Cardiac fibroblast (primary cell): ENCODE data around the gene RALGAPA1.

Source experiments
- DNase-seq, 2 donors: peaks; one replicate each; pipeline versions ENCODE4 v3.0.0 to v3.0.0-alpha.2; 2010; ENCODE audit warnings: low read depth in 2 of 2
- H3K4me3 ChIP-seq, 2 donors: replicated peaks in 1 of 2; 1 replicate in 1 of 2; 2 replicates in 1 of 2; pipeline ENCODE4 v1.5.1; 2011; ENCODE audit warnings: low read depth in 2 of 2, low read length in 2 of 2, mild to moderate bottlenecking in 2 of 2, moderate library complexity in 1 of 2
- TF ChIP-seq, protein P1 (sequence below): IDR thresholded peaks from one replicate; pipeline ENCODE4 v1.5.1; 2011; ENCODE audit warnings: low read depth, mild to moderate bottlenecking, low read length, inconsistent platforms

Gene RALGAPA1

DNA sequence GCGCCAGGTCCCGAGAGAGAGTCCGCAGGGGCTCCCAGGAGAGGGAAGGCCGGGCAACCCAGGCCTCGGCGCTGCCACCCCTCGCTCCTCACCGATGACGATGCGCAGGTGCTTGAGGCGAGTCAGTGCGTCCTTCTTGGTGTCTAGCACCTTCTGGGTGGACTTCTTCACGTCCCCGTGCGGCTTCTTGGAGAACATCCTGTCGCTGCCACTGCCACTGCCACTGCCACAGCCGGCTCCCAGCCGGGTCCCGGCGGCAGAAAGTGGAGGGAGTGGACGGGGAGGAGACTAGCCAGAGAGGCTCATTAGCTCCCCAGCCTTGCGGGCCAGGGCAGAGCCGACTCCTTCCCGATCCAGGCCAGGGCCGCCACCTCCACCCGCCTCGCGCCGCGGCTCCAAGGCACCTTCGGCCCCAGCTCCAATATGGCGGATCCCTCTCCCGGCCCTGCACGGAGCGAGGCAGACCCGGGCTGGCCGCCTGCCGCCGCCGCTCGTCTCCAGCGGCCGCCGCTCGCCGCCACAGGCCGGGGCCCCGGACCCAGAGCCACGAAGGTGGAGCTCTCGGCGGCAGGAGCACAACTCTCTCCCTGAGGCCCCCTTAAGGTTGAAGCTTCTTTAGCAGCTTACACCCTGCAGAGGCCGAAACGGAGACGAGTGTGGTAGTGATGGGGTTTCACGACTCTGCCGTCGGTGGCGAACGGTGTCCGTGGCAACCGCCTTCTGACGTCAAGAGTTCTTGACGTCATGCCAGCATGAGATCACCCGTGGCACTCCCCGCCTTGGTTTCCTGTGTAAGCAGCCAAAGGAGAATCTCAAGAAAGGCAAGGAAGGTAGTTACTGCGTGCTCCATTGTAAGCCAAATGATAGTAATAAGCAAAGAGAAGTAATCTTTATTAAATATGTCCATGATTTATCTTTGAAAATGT lies at the start of gene RALGAPA1:
RALGAPA1 (minus strand) TSS at position 658 of the 926 bp plus-strand sequence; CDS start at position 198, 460 bp downstream.
- peak; percentile 99 for DNase-seq
- TF ChIP-seq, protein P1, sequence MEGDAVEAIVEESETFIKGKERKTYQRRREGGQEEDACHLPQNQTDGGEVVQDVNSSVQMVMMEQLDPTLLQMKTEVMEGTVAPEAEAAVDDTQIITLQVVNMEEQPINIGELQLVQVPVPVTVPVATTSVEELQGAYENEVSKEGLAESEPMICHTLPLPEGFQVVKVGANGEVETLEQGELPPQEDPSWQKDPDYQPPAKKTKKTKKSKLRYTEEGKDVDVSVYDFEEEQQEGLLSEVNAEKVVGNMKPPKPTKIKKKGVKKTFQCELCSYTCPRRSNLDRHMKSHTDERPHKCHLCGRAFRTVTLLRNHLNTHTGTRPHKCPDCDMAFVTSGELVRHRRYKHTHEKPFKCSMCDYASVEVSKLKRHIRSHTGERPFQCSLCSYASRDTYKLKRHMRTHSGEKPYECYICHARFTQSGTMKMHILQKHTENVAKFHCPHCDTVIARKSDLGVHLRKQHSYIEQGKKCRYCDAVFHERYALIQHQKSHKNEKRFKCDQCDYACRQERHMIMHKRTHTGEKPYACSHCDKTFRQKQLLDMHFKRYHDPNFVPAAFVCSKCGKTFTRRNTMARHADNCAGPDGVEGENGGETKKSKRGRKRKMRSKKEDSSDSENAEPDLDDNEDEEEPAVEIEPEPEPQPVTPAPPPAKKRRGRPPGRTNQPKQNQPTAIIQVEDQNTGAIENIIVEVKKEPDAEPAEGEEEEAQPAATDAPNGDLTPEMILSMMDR: peak; percentile 44
- peak within 1 kb of the TSS; percentile 72 to 84 for H3K4me3 ChIP-seq

DNA sequence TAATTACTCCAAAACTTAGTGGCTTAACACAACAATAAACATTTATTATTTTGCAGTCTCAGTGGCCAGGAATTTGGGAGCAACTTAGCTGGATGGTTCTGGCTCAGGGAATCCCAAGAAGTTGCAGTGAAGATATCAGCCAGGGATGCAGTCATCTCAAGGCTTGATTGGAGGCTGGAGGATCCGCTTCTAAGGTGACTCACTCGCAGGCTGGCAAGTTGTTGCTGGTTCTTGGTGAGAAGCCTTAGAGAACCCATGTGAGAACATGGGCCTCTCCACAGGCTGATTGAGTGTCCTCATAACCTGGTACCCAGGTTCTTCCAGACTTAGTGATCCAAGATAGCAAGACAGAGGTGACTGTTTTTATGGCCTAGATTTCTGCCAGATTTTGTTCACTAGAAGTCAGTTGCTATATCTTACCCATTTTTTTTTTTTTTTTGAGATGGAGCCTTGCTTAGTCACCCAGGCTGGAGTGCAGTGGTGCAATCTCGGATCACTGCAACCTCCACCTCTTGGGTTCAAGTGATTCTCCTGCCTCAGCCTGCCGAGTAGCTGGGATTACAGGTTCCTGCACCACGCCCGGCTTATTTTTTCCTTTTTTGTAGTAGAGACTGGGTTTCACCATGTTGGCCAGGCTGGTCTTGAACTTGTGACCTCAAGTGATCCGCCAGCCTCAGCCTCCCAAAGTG lies 49.6 kb upstream of the RALGAPA1 start:
- no peak overlapping the region for H3K4me3 ChIP-seq
- TF ChIP-seq, protein P1: no peak
- peak; percentile 34 to 68 for DNase-seq

DNA sequence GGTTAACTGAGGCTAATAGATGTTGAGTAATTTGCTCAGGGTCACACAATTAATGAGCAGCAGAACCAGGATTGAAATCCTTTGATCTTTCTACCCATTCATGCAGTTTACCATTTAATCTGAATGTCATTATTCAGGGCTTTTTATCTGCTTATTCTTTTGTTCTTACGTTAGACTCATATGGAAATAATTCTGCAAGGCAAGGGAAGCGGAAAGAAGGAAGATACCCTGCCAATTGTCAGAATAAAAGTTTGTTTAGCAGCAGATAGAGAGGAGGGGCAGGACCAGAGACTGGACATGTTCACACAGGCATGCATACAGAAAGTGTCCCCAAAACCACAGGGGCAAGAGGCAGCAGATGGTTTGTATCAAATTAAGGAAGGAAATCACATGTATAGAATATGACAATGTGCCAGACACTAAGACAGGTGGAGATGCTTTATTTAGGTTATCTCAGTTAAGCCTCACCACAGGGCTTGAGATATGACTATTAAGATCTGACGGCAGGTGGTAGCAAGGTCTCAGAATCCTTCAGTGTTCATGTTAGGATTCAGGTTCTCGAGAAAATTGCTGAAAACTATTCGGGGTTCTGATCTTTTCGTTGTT lies 46.9 kb upstream of the RALGAPA1 start:
- no peak overlapping the region for H3K4me3 ChIP-seq
- no peak for DNase-seq
- TF ChIP-seq, protein P1: no peak

DNA sequence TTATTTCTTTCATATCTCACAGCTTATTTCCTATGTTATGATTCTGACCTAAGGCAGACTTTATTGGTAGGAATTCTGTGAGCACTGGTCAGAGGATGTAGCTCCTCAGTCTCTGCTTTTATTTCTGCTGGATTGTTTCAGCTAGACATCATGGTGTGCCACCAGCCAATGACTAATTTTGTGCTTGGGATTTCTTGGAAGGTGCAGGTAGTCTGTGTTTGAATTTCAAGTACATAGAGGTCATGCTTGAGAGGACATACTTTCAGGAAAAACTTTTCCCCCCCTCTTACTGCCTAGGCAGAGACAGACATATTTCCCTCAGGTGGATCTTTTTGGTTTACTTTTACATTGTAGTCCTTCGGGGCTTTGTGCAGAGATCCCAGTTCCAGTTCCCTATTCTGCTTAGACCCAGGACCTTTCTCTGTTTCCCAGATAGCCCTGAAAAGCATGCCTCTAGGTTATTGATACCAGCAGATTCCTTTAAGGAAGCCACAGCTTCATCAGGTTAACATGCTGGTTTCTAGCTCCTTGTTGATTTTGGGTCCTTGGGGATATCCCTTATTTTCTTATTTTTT lies 45.7 kb upstream of the RALGAPA1 start:
- no peak for DNase-seq
- TF ChIP-seq, protein P1: no peak
- no peak overlapping the region for H3K4me3 ChIP-seq

DNA sequence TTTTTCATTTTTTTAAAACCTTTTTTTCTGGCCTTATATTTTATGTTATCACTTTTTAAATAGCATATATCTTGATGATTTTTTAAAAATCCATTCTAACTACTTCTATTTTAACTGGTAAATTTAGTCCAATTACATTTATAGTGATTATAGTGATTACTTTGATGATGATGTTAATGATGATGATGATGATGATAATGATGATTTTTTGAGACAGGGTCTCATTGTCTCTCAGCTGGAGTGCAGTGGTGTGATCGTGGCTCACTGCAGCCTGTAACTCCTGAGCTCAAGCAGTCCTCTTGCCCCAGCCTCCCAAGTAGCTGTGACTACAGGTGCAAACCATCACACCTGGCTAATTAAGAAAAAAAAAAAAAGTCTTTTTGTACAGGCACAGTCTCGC lies 44.1 kb upstream of the RALGAPA1 start:
- DNase-seq: no peak
- TF ChIP-seq, protein P1: no peak
- H3K4me3 ChIP-seq: no peak overlapping the region

DNA sequence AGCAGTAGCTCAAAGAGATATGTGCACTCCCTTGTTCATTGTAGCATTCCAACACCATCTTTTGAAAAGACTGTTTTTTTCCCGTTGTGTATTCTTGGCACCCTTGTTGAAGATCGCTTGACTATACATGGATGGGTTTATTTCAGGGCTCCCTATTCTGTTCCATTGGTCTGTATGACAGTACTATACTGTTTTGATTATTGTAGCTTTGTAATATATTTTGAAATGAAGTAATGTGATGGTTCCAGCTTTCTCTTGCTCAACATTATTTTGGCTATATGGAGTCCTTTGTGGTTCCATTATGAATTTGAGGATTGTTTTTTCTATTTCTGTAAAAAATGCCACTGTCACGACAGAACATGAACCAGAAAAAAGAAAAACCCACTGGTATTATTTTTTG lies 42.7 kb upstream of the RALGAPA1 start:
- no peak overlapping the region for H3K4me3 ChIP-seq
- no peak for DNase-seq
- TF ChIP-seq, protein P1: no peak
